Adrenal gland (tissue), 5 donors: ENCODE data around the gene CTTNBP2NL.

Experiments used
- POLR2A ChIP-seq, 2 donors: fragments of 450-650 bp; IDR thresholded peaks; one replicate each; pipeline ENCODE4 v1.6.1; 2017; ENCODE audit warnings: antibody characterized with exemption in 2 of 2, mild to moderate bottlenecking in 2 of 2, moderate library complexity in 1 of 2
- TF ChIP-seq, protein P1 (sequence below), 6 experiments: fragments of 450-650 bp in 4 of 6; fragments of 200-600 bp in 2 of 6; sonication (generic) in 1 of 6; IDR thresholded peaks; 1 replicate in 5 of 6; 2 replicates in 1 of 6; pipeline versions ENCODE4 v1.5.1 to v1.8.0; 2016 to 2021; ENCODE audit warnings: antibody characterized with exemption in 6 of 6, mild to moderate bottlenecking in 2 of 6, moderate library complexity in 1 of 6
- donor health status: DM: no; HTN: no; CAD: no.

DNA sequence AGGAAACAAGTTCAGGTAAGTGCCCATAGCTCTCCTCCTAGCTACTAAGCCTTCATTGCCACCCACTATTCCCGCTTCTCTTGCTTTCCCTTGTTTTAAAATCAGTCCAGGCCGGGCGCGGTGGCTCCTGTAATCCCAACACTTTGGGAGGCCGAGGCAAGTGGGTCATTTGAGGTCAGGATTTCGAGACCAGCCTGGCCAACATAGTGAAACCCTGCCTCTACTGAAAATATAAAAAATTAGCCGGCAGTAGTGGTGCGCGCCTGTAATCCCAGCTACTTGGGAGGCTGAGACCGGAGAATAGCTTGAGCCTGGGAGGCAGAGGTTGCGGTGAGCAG lies 4.4 kb upstream of the CTTNBP2NL start:
- TF ChIP-seq POLR2A (IDR thresholded peaks at IDR 0.05): no peak
- TF ChIP-seq, protein P1, sequence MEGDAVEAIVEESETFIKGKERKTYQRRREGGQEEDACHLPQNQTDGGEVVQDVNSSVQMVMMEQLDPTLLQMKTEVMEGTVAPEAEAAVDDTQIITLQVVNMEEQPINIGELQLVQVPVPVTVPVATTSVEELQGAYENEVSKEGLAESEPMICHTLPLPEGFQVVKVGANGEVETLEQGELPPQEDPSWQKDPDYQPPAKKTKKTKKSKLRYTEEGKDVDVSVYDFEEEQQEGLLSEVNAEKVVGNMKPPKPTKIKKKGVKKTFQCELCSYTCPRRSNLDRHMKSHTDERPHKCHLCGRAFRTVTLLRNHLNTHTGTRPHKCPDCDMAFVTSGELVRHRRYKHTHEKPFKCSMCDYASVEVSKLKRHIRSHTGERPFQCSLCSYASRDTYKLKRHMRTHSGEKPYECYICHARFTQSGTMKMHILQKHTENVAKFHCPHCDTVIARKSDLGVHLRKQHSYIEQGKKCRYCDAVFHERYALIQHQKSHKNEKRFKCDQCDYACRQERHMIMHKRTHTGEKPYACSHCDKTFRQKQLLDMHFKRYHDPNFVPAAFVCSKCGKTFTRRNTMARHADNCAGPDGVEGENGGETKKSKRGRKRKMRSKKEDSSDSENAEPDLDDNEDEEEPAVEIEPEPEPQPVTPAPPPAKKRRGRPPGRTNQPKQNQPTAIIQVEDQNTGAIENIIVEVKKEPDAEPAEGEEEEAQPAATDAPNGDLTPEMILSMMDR (IDR thresholded peaks at IDR 0.05): no peak
